Activated CD8-positive, alpha-beta memory T cell treated with anti-CD3 and anti-CD28 coated beads, Interleukin-2, amount 50 U/mL, for 48 hours (primary cell): ENCODE results near the gene CHMP1B.
A peak's percentile ranks its signal among the peaks of the same experiment; 100 is the strongest.

ENCODE experiments used
- DNase-seq: peaks from one replicate; pipeline ENCODE4 v3.0.0-alpha.2; 2020

Gene CHMP1B, protein sequence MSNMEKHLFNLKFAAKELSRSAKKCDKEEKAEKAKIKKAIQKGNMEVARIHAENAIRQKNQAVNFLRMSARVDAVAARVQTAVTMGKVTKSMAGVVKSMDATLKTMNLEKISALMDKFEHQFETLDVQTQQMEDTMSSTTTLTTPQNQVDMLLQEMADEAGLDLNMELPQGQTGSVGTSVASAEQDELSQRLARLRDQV

DNA sequence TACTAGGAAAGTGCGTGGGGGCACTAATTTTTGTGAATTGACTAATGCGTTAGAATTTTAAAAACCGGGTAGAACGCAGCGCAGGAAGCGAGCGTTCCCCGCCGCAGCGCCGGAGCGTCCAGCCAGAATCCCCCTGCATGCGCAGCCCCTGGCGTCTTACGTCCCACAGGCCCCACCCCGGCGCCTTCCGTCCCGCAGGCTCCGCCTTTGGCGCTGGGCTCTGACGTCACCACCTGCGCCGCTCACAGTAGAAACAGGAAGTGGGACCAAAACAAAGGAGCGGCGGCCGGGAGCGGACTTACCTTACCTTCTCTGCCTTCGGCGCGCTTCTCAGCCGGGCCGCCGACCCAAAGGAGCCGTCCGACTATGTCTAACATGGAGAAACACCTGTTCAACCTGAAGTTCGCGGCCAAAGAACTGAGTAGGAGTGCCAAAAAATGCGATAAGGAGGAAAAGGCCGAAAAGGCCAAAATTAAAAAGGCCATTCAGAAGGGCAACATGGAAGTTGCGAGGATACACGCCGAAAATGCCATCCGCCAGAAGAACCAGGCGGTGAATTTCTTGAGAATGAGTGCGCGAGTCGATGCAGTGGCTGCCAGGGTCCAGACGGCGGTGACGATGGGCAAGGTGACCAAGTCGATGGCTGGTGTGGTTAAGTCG, at the start of gene CHMP1B:
CHMP1B (plus strand) TSS at position 268 of the 660 bp plus-strand sequence; CDS start at position 367, 99 bp downstream.
- peak; percentile 99 for DNase-seq

GRCh38 chr18:11801573-11801972, 49.6 kb upstream of the CHMP1B start:
- no peak for DNase-seq

- no peak for DNase-seq
Measured at GRCh38 chr18:11802158-11802557, 49.1 kb upstream of the CHMP1B start.

DNA sequence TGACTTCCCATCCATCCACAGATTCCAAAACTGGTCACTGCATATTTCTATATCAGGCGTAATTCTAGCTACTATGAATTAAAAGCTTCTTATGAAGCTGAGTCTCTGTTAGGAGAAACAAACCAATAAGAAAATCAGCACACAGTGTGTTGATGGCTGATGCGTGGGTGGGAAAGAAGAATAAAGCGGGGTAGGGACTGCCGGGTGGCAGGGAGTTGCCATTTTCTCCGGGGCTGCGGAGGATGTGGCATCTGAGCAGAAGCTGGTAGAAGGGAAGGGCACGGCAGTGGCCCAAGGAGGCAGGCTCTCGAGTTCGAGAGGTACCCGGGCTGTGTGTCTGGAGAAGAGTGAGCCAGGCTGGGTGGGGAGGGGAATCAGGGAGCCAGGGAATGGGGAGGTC, 48.6 kb upstream of the CHMP1B start:
- DNase-seq = no peak

DNA sequence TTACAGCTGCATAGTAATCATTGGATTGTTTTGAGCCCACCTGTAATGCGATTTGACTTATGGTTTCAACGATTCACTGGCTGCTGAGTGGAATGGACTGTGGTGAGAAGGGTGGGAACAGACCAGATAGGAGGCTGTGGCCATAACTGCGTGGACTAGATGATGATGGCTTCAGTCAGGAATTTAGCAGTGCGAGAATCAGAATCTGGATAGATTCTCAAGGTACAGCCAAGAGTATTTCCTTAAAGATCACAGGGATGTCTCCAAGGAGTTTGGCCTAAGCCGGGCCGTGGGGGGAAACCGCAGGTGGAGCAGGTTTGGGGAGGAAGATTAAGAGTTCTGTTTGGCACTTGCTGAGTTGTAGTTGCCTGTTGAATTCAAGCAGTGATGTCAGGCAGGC, 44.0 kb upstream of the CHMP1B start:
- DNase-seq = no peak

DNA sequence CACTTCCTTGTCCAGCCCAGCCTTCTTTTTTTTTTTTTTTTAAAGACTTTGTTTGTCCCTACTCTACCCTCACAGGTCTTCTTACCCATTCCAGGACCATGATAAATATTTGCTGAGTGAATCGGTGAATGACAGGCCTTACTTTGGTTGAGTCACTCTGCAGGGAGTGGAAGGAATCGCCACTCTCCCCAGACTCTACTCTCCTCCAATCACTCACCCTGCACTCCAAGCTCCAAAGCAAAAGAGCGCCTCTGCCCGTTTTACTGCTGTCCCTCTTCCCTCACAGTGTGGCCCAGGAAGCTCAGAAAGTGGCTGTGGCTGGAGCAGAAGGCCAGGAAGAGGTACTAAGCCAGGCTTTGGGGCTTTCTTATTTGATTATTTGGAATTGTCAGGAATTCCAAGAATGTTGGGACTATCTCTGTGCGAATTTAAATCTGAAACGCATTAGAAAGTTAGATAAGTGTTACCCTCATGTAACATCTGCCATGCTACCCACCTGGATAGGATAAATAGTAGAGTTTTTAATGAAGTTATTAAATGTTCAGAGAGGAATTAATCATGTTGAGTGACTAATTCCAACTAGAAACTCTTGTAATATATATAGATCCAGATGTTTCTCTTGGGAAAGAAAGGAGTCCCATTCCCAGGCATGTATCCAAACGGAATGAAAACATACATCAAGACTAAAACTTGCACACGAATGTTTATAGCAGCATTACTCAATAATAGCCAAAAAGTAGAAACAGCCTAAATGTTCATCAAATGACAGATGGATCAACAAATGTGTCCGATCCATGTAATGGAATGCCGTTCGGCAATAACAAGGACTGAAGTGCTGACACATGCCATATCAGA, 43.0 kb upstream of the CHMP1B start:
- DNase-seq = no peak

- DNase-seq = no peak
Measured at GRCh38 chr18:11809895-11810294, 41.3 kb upstream of the CHMP1B start.

GRCh38 chr18:11810379-11810778, 40.8 kb upstream of the CHMP1B start:
- DNase-seq = no peak

DNA sequence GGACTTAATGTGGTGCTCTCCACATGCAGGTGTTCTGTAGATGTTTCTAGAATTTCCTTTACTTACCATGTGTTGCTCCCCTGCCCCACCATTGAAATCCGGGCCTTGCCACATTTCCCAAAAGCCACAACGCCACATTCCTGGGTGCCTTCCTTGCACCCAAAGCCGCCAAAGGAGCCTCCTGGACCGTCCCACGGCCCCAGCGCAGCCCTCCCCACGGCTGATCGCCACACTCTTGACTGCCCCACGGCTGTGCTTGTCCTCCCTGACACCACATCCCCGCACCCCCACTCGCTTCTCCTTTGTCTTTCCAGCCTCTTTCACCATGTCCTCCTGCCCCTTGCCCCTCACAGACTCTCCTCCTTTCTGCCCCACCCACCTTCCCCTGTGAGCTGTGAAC, 40.2 kb upstream of the CHMP1B start:
- no peak for DNase-seq

DNA sequence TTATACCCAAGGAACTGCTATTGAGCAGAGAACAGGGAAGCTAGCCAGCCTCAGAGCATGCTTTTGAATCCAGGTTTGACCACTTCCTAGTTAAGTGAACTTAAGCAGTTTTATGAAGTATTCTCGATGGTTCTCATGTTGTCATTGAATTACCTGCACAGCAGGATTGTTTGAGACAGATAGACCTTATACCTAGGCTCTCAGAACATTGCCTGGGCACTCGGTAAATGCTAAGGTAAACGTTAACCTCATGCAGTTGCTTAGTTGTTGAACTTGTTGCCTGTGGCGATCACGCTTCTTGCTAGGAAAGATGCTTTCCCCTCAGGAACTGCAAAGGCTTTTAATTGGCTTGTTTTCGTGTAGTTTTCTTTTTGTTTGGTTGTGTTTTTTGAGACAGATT, 34.0 kb upstream of the CHMP1B start:
- no peak for DNase-seq

DNA sequence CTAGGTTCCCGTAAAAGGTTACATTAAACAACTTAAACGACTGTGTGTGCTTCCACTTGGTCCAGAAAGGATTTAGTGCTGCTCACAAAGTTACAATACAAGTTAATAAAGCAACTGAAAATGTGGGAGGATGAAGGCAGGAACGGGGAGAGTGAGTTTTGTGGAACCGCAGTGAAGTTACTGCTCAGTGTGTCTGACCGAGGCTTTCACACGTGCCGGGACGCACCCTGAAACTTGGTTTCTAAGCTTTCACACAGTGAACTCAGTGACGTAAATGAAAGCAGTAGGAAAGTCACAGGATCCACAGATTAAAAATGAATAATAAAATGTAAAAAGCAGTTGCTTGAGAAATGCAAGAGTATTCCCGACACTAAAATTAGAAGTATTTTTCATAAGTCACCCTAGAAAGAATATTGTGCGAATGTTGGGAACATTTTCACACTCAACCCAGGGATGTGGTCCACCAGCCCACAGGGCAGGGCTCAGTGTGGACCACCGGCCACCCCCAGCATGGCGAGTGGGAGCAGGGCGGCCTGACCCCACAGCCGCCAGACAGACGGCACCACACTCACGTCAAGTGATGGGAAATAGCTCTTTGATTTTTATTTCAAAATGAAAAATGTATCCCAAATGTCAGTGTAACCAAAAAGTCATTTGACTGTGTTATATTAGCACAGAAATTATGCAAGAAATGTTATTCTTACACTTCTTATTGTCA, 32.6 kb upstream of the CHMP1B start:
- no peak for DNase-seq

DNA sequence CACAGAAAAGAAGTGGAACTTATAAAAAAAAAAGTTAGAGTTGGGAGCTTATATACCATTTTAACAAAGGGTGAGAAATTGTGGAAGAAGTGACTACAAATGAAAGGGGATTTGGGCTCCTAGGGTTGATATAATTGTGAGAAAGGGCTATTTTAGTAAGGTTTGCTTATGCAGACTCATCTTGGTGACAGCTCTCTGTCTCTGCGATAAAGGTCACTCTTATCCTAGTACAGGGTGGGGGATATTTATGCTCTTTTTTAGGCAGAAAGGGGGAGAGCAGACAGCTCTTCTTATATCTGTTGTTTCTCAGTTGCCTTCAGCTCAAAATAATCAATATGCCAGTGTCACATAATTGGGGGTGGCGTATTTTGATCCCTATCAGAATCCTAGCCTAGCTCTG, 31.3 kb upstream of the CHMP1B start:
- no peak for DNase-seq

DNA sequence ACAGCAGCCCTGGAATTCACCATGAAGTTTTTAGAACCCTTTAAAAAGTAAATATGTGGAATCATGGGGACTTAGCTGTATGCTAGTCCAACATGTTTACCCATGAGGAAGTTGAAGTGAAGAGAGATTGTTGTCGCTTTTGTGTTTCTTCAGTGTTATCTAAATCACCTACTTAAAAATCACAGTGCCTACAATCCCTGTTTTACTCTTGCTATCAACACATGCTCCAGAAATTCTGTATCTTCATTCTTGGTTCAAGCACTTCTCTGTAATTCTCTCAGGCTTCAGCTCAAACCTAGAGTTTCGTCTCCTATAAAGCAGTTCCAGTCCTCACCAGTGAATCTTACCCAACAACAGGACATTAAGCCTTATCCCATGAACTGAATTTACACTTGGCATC, 30.5 kb upstream of the CHMP1B start:
- DNase-seq = no peak

- DNase-seq = no peak
Measured at GRCh38 chr18:11821208-11821607, 30.0 kb upstream of the CHMP1B start.

DNA sequence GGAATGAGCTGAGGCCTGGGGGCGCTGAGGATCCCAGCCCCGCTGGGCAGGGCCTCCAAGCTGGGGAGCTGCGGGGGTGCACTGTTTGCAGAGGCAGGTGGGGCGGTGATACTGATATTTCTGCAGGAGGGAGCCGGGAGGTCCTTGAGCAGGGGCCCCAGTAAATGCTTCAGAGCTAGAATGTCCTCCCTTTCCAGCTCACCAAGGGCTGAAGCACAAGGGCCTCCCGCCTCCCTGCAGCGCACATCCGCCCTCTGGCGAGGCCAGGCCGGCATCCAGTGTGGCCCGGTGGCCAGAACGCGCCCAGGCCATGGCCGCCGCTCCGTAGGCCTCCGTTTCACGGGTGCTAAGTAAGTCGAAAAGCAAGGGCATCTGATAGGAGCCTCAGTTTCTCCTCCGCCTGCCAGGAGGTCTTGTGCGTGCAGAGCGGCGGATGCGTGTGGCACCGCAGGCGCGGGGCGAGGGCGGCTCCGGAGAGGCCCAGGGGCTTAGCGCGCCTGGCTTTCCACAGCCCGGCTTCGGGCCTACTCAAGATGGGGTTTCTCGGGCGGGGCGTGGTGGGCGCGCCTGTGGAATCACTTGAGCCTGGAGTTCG, 29.5 kb upstream of the CHMP1B start:
- DNase-seq = no peak

DNA sequence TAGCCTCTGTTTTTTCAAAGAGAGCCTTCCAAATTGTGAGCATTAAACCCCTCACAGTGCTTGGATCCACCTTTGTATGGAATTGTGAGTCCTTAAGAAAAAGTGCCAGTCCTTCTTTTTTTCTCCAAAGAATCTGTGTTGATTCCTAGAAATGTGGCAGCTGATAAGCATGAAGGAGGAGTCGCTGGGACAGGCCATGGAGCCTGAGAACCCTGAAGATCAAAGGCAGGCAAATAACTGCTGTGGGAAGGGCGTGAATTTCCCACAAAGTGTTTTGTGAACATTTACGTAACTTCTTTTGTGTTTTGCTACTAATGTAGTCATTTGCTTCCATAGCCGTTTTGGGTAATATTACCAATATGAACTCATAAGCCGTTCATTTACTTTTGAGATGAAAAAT, 27.7 kb upstream of the CHMP1B start:
- DNase-seq = no peak

DNA sequence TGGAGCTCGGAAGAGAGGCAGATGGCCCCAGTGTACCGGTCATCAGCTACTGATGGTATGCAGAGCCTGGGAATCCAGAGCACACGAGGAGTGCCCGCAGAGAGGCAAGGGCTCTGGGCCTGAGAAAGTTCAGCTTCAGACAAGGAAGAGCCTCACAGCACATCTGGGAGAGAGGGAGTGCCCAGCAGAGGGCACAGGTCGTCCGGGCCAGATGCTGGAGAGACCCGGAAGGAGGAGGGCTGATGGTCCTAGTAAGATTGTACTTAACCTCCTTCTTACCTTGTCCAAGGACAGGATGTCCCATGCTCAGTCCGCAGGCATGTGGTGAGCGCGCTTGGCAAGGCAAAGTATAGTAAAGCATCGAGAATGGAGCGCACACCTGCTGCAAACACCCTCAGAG, 24.4 kb upstream of the CHMP1B start:
- no peak for DNase-seq

DNA sequence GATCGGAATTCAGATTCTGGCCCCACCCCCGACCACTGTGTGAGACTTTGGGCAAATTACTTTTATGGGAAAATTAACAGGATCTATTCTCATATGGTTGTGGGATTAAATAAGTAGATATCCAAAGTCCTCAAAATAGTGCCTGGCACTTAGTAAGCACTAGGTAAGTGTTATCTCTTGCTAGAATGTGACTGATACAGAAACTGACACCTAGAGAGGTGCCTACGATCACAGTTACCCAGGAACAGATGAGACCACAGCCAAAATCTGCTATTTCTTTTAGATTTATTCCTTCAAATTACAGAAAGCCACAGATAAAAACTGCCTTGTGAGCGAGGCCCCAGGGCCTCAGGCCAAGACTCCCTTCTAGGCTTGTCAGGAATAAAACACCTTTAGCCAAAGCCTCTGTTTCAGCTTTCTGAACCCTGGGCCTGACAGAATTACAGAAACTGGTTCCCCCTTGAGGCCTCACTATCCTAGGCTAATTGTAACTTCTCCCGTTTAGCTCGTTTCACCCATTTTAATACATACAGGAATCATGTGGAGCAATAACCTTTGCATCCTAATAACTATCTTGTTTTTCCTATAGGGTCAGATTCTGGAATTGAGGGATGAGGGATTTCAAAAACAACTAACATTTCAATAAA, 22.3 kb upstream of the CHMP1B start:
- no peak for DNase-seq

DNA sequence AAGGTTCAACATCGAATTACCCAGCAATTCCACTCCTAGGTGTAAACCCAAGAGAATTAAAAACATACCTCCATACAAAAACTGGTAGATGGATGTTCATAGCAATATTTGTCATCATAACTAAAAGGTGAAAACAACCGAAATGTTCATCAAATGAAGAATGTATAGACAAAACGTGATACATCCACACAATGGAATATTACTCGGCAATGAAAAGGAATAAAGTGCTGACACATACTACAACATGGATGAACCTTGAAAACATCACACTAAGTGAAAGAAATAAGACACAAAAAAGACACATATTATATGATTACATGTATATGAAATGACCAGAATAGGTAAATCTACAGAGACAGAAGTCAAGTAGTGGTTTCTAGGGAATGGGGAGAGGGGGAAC, 20.6 kb upstream of the CHMP1B start:
- no peak for DNase-seq

DNA sequence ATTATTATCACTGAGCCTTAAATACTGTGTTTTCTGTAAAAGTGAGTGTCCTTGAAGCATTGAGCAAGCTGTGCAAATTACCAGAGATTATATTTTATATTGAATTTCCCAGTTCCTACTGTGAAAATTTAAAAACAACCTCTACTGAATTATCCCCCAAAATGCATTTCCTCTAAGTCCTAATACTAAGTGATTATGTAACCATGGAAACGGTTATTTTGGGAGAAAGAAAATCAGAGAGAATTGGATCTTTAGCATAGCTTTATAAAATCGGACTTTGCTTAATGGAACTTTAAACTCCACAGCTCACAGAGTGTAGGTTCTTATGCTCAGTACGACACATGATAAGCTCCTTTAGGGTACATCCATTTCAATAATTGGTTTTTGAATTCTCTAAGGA, 19.3 kb upstream of the CHMP1B start:
- no peak for DNase-seq

DNA sequence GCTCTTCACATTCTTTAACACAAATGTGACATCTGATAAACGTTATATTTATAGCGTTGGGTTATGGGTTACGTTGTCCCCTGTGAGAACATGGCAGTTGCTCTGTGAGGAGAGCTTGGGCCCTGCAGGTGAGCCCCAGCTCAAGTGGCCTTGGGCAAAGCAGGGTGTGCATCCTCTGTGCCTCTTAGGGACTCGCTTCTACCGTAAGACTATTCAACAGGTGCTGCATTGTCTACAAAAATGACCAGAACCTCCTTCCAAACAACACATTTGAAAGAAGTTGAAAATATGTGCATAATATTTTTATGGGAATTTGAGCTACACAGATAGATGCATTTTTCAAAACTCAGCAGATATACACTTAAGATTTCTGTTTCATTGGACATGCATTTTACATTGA, 16.4 kb upstream of the CHMP1B start:
- DNase-seq = no peak

DNA sequence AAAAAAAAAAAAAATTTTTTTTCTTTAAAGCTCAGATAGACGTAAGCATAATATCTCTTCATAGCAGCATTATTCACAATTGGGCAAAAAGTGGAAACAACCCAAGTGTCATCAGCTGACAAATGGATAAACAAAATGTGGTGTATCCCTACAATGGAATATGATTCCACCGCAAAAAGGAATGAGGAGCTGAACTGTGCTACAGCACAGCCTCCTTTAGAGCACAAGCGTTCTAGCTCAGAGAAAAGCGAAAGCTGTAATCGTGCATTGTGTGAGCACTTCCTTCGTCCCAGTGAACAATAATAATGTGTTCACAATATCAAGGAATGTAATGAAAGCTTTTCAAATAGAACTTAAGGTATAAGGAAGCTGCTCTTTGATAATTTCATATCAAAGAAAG, 11.7 kb upstream of the CHMP1B start:
- DNase-seq = no peak

DNA sequence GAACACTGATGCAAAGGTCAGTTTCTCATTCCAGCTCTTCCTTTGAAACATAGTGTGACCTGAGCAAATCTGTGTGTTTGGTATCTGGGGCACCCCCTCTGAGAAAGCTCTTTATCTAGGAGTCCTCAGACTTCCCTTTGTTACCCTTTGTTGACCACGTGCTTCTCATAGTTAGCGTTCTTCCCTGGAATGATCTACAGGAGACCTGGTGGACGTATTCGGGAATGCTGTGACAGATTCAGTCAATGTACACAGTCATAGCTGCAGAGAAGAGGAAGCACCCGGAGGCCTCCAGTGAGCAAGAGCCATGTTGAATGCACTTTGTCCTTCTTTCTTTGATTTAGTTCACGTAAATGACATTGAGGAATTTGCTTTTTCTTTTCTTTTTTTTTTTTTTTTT, 10.7 kb upstream of the CHMP1B start:
- no peak for DNase-seq
